K562 (cell line): ENCODE measurements around the gene SPOCD1. TPM values are rescaled to one million over a fixed set of nuclear protein-coding genes. Genes with fewer than 3 reads are reported as not detected.

Experiments
- GATA2 ChIP-seq: sonication (generic); formaldehyde crosslinking; IDR thresholded peaks from 2 replicates; pipeline ENCODE4 v1.4.0; 2020; ENCODE audit warnings: mild to moderate bottlenecking, missing genetic modification reagents
- L3MBTL2 ChIP-seq: fragments of 450-650 bp; IDR thresholded peaks from 2 replicates; pipeline ENCODE4 v1.6.1; 2016; ENCODE audit warnings: mild to moderate bottlenecking, moderate library complexity
- MEIS2 ChIP-seq: fragments of 450-650 bp; IDR thresholded peaks from 2 replicates; pipeline ENCODE4 v1.6.1; 2014; ENCODE audit warnings: mild to moderate bottlenecking; ENCODE audit not compliant: partially characterized antibody
- ZNF3 ChIP-seq: fragments of 250-450 bp; sonication (Bioruptor Pico); IDR thresholded peaks from 2 replicates; pipeline ENCODE4 v1.5.0; 2021; ENCODE audit warnings: mild to moderate bottlenecking, moderate library complexity
- polyA plus RNA-seq, 8 experiments: library from polyadenylated mRNA; depleted of rRNA in 4 of 8; stranded (reverse) in 5 of 8; unstranded in 3 of 8; fragments of >200 nt; fragmentation: Nextera tagmentation in 2 of 8; fragmentation: Illumina TruSeq in 1 of 8; extraction: Ambion mirVana in 2 of 8; extraction: Trizol in 1 of 8; gene quantifications; 2 replicates each; pipeline versions ENCODE4 v1.2.1 to v1.2.3, GENCODE V29; 2011 to 2014; ENCODE audit warnings: inconsistent platforms in 1 of 8, missing spikeins in 1 of 8
- total RNA-seq, 7 experiments: library from RNA; depleted of rRNA in 6 of 7; stranded (reverse); fragments of >200 nt in 6 of 7; fragmentation: Illumina TruSeq in 2 of 7; extraction: Trizol in 2 of 7; gene quantifications; 2 replicates each; pipeline versions ENCODE4 v1.2.1 to v1.2.3, GENCODE V29; 2011 to 2021; ENCODE audit warnings: low replicate concordance in 1 of 7
- TF ChIP-seq, protein P1 (sequence below): fragments of 250-450 bp; sonication (Bioruptor Pico); IDR thresholded peaks from 2 replicates; pipeline ENCODE4 v1.4.0; 2020; ENCODE audit warnings: mild to moderate bottlenecking, moderate library complexity
- TF ChIP-seq, protein P2 (sequence below): sonication (generic); formaldehyde crosslinking; IDR thresholded peaks from 2 replicates; pipeline ENCODE4 v1.9.0; 2022; ENCODE audit warnings: mild to moderate bottlenecking, missing genetic modification reagents

Gene SPOCD1
- total and polyA plus RNA-seq, 9 of the 15 experiments (the other 6 are each of a cell fraction or from before 2014, with no cell fraction given) = 0.03 to 0.71 (median 0.26) TPM; not detected in 1

DNA sequence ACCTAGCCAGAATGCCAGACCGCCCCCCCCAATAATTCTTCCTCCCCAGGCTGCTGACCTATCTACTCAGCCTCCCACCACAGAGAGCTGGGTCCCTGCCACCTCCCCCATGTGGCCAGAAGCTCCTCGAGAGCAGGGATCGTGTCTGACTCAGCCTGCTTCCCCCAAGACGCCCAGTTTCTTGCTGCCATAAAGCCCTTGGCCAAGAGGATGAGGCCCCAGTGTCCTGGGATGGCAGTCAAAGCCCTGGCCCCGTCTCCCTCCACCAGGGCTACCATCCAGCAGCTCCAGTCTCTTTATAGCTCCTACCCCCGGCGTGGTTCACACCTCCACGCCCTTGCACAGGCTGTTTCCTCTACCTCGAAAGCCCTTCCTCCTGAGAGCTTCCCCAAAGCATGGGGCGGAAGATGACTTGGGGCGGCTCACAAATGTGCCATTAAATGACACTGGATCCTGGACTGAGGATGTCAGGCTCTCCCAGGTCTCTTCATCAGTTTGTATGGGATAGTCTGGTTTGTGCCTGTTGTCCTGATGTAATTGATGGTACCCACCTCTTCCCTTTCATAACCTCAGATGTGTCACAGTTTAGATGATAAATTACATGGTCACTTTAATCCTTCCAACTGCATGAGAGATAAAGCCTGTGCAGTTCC lies 64.8 kb downstream of the SPOCD1 start (continued):
- TF ChIP-seq, protein P1, sequence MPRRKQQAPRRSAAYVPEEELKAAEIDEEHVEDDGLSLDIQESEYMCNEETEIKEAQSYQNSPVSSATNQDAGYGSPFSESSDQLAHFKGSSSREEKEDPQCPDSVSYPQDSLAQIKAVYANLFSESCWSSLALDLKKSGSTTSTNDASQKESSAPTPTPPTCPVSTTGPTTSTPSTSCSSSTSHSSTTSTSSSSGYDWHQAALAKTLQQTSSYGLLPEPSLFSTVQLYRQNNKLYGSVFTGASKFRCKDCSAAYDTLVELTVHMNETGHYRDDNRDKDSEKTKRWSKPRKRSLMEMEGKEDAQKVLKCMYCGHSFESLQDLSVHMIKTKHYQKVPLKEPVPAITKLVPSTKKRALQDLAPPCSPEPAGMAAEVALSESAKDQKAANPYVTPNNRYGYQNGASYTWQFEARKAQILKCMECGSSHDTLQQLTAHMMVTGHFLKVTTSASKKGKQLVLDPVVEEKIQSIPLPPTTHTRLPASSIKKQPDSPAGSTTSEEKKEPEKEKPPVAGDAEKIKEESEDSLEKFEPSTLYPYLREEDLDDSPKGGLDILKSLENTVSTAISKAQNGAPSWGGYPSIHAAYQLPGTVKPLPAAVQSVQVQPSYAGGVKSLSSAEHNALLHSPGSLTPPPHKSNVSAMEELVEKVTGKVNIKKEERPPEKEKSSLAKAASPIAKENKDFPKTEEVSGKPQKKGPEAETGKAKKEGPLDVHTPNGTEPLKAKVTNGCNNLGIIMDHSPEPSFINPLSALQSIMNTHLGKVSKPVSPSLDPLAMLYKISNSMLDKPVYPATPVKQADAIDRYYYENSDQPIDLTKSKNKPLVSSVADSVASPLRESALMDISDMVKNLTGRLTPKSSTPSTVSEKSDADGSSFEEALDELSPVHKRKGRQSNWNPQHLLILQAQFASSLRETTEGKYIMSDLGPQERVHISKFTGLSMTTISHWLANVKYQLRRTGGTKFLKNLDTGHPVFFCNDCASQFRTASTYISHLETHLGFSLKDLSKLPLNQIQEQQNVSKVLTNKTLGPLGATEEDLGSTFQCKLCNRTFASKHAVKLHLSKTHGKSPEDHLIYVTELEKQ = no peak
- TF ChIP-seq ZNF3 (CRISPR knock-in tag) (no peak), GATA2 (CRISPR knock-in tag) (0 out of 2 replicates have a peak, but pooled peaks have one; percentile 14), MEIS2 (peak; percentile 72), L3MBTL2 (peak; percentile 68)
- TF ChIP-seq, protein P2, sequence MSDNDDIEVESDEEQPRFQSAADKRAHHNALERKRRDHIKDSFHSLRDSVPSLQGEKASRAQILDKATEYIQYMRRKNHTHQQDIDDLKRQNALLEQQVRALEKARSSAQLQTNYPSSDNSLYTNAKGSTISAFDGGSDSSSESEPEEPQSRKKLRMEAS (CRISPR knock-in tag) = peak; percentile 60
- TF ChIP-seq, all 486 proteins: peak for 9
